OCI-LY1 (cell line): ENCODE results near the gene KMO.

ENCODE experiments used
- H2AFZ ChIP-seq: fragments of 200-600 bp; sonication (generic), shearing (Covaris generic); 2 replicates; pipeline ENCODE4 v1.6.0; 2014; ENCODE audit warnings: antibody characterized with exemption, mild to moderate bottlenecking, low read length
- H3F3A ChIP-seq: fragments of 200-600 bp; sonication (generic), shearing (Covaris generic); 2 replicates; pipeline ENCODE4 v1.6.0; 2014; ENCODE audit warnings: mild to moderate bottlenecking, antibody characterized with exemption, low read length, moderate library complexity; ENCODE audit not compliant: insufficient read depth
- H3K27ac ChIP-seq: fragments of 200-600 bp; sonication (generic); 2 replicates; pipeline ENCODE4 v1.5.1; 2014; ENCODE audit warnings: low read length, mixed run types, mild to moderate bottlenecking, low read depth; ENCODE audit not compliant: poor library complexity, severe bottlenecking
- H3K27me3 ChIP-seq: fragments of 200-600 bp; sonication (generic); 2 replicates; pipeline ENCODE4 v1.6.0; 2014; ENCODE audit warnings: antibody characterized with exemption, mild to moderate bottlenecking, low read length, moderate library complexity; ENCODE audit not compliant: insufficient read depth
- H3K36me3 ChIP-seq: fragments of 200-600 bp; sonication (generic); 2 replicates; pipeline ENCODE4 v1.6.1; 2014; ENCODE audit warnings: mild to moderate bottlenecking, antibody characterized with exemption, low read length, moderate library complexity, mixed read lengths; ENCODE audit not compliant: insufficient read depth
- H3K4me1 ChIP-seq: fragments of 200-600 bp; sonication (generic); 2 replicates; pipeline ENCODE4 v1.5.1; 2014; ENCODE audit warnings: mild to moderate bottlenecking, low read length, moderate library complexity; ENCODE audit not compliant: insufficient read depth, severe bottlenecking
- H3K4me2 ChIP-seq: fragments of 200-600 bp; sonication (generic), shearing (Covaris generic); 2 replicates; pipeline ENCODE4 v1.6.1; 2014; ENCODE audit warnings: low read length
- H3K4me3 ChIP-seq: fragments of 200-600 bp; sonication (generic); 2 replicates; pipeline ENCODE4 v1.5.1; 2014; ENCODE audit warnings: low read length, low read depth, mild to moderate bottlenecking, mixed read lengths; ENCODE audit not compliant: poor library complexity, severe bottlenecking
- H3K79me2 ChIP-seq: fragments of 200-600 bp; shearing (Covaris generic); 2 replicates; pipeline ENCODE4 v1.6.1; 2016; ENCODE audit warnings: mixed run types, low read length, mixed read lengths; ENCODE audit not compliant: insufficient read depth
- H3K9ac ChIP-seq: fragments of 200-600 bp; sonication (generic), shearing (Covaris generic); 2 replicates; pipeline ENCODE4 v1.6.1; 2014; ENCODE audit warnings: mild to moderate bottlenecking, low read length, mixed read lengths
- H3K9me2 ChIP-seq: fragments of 200-600 bp; sonication (generic), shearing (Covaris generic); 2 replicates; pipeline ENCODE4 v1.6.1; 2014; ENCODE audit warnings: low read depth, mild to moderate bottlenecking, low read length, mixed read lengths
- H3K9me3 ChIP-seq: fragments of 200-600 bp; shearing (Covaris generic); 2 replicates; pipeline ENCODE4 v1.6.1; 2014; ENCODE audit warnings: low read length, mixed read lengths
- H4K20me1 ChIP-seq: fragments of 200-600 bp; sonication (generic), shearing (Covaris generic); 2 replicates; pipeline ENCODE4 v1.6.0; 2016; ENCODE audit warnings: mild to moderate bottlenecking, low read length; ENCODE audit not compliant: insufficient read depth
- EZH2 ChIP-seq: fragments of 200-600 bp; sonication (generic), shearing (Covaris generic); IDR thresholded peaks from 2 replicates; pipeline ENCODE4 v1.8.0; 2017; ENCODE audit warnings: borderline replicate concordance, mixed run types, mild to moderate bottlenecking, antibody characterized with exemption, low read length, moderate library complexity, mixed read lengths
- TF ChIP-seq, protein P1 (sequence below): fragments of 200-600 bp; sonication (generic), shearing (Covaris generic); IDR thresholded peaks from 2 replicates; pipeline ENCODE4 v1.5.1; 2017; ENCODE audit warnings: mild to moderate bottlenecking, antibody characterized with exemption, low read length, moderate library complexity, mixed read lengths

Gene KMO

GRCh38 chr1:241630005-241630404, 97.8 kb downstream of the KMO start:
- peaks cover 14% of the 10 kb centered on the region for H3K4me1 ChIP-seq
- no peaks in the 10 kb centered on the region for H4K20me1 ChIP-seq
- H3K4me3 ChIP-seq, result no peak overlapping the region
- TF ChIP-seq EZH2, result no peak
- TF ChIP-seq, protein P1, sequence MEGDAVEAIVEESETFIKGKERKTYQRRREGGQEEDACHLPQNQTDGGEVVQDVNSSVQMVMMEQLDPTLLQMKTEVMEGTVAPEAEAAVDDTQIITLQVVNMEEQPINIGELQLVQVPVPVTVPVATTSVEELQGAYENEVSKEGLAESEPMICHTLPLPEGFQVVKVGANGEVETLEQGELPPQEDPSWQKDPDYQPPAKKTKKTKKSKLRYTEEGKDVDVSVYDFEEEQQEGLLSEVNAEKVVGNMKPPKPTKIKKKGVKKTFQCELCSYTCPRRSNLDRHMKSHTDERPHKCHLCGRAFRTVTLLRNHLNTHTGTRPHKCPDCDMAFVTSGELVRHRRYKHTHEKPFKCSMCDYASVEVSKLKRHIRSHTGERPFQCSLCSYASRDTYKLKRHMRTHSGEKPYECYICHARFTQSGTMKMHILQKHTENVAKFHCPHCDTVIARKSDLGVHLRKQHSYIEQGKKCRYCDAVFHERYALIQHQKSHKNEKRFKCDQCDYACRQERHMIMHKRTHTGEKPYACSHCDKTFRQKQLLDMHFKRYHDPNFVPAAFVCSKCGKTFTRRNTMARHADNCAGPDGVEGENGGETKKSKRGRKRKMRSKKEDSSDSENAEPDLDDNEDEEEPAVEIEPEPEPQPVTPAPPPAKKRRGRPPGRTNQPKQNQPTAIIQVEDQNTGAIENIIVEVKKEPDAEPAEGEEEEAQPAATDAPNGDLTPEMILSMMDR, result no peak
- no peaks in the 10 kb centered on the region for H3K9me3 ChIP-seq
- no peaks in the 10 kb centered on the region for H3K27me3 ChIP-seq
- H3F3A ChIP-seq, result no peaks in the 10 kb centered on the region
- no peak overlapping the region for H3K4me2 ChIP-seq
- H2AFZ ChIP-seq, result no peak overlapping the region
- H3K27ac ChIP-seq, result no peak overlapping the region
- no peaks in the 10 kb centered on the region for H3K79me2 ChIP-seq
- H3K9me2 ChIP-seq, result no peaks in the 10 kb centered on the region
- no peak overlapping the region for H3K9ac ChIP-seq
- no peaks in the 10 kb centered on the region for H3K36me3 ChIP-seq

DNA sequence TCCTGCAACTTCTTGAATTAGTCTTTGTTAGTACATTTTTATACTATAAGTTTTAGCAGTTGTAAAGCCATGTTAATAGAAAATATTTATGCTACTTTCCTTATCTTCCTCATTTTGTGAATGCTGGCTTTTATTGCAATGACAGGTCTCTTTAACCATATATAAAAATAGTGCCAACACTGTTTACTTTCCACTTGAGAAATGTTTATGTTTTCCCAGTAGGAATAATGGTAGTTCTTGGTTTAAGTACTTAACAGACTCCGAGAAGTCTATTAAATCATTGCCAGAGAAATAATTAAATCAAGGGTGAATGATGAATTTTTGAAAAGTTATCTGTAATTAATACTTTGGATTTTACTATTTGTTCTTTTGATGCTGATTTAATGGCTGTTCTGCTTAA, 98.3 kb downstream of the KMO start:
- Histone ChIP-seq H3K79me2 (no peaks in the 10 kb centered on the region), H3F3A (no peaks in the 10 kb centered on the region), H3K4me2 (no peak overlapping the region), H3K9ac (no peak overlapping the region), H3K9me3 (no peaks in the 10 kb centered on the region), H3K9me2 (no peaks in the 10 kb centered on the region), H3K4me1 (peaks cover 15% of the 10 kb centered on the region), H2AFZ (no peak overlapping the region), H3K36me3 (peaks cover 4% of the 10 kb centered on the region; the same call in 1 of the 2 replicates), H4K20me1 (no peaks in the 10 kb centered on the region), H3K27ac (no peak overlapping the region), H3K4me3 (no peak overlapping the region), H3K27me3 (no peaks in the 10 kb centered on the region)
- no peak for TF ChIP-seq EZH2
- TF ChIP-seq, protein P1, result no peak

DNA sequence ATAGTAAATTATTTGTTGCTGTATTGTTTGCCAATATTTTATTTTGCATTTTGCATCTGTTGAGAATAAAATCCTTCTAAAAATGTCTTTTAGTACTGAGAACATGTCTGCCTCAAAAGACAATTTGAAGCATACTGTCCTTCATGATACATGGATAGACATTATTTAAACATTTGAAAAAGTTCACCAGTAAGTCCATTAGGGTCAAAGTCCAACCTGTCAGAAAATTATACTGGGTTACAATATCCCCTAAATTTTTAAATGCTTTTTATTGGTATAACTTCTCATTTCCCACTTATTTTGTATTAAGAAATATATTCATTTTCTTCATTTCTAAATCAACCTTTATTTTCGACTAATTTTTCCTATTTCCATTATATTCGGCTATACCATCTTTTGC, 98.7 kb downstream of the KMO start:
- Histone ChIP-seq H3K9me2 (no peaks in the 10 kb centered on the region), H3K79me2 (no peaks in the 10 kb centered on the region), H3K27me3 (no peaks in the 10 kb centered on the region), H3F3A (no peaks in the 10 kb centered on the region), H3K4me3 (no peak overlapping the region), H3K4me1 (peaks cover 20% of the 10 kb centered on the region), H2AFZ (no peak overlapping the region), H3K36me3 (peaks cover 5% of the 10 kb centered on the region; the same call in 1 of the 2 replicates), H4K20me1 (no peaks in the 10 kb centered on the region), H3K9me3 (no peaks in the 10 kb centered on the region), H3K4me2 (no peak overlapping the region), H3K9ac (no peak overlapping the region), H3K27ac (no peak overlapping the region)
- no peak for TF ChIP-seq EZH2
- TF ChIP-seq, protein P1, result no peak
